ENCODE measurements around the gene THADA.

THADA gene

GRCh38 chr2:43360137-43360536, 235.7 kb downstream of the THADA start:
- no peak for DNase-seq (ENCODE audit: extremely low read depth in 1 of 2, low read depth in 1 of 2)

- DNase-seq (ENCODE audit: extremely low read depth in 1 of 2, low read depth in 1 of 2) = no peak
Measured at GRCh38 chr2:43358410-43359201, 237.2 kb downstream of the THADA start.

GRCh38 chr2:43356774-43357173, 239.1 kb downstream of the THADA start:
- no peak for DNase-seq (ENCODE audit: extremely low read depth in 1 of 2, low read depth in 1 of 2)

- no peak for DNase-seq (ENCODE audit: extremely low read depth in 1 of 2, low read depth in 1 of 2)
Measured at GRCh38 chr2:43355399-43355798, 240.4 kb downstream of the THADA start.

GRCh38 chr2:43349904-43350303, 245.9 kb downstream of the THADA start:
- DNase-seq (ENCODE audit: extremely low read depth in 1 of 2, low read depth in 1 of 2) = no peak

- DNase-seq (ENCODE audit: extremely low read depth in 1 of 2, low read depth in 1 of 2) = no peak
Measured at GRCh38 chr2:43348908-43349661, 246.8 kb downstream of the THADA start.

GRCh38 chr2:43347746-43348145, 248.1 kb downstream of the THADA start:
- no peak for DNase-seq (ENCODE audit: extremely low read depth in 1 of 2, low read depth in 1 of 2)

- no peak for DNase-seq (ENCODE audit: extremely low read depth in 1 of 2, low read depth in 1 of 2)
Measured at GRCh38 chr2:43346602-43347567, 249.0 kb downstream of the THADA start.

- no peak for DNase-seq (ENCODE audit: extremely low read depth in 1 of 2, low read depth in 1 of 2)
Measured at GRCh38 chr2:43345872-43346271, 250.0 kb downstream of the THADA start.

GRCh38 chr2:43345391-43345813, 250.4 kb downstream of the THADA start:
- DNase-seq (ENCODE audit: extremely low read depth in 1 of 2, low read depth in 1 of 2) = no peak

GRCh38 chr2:43344868-43345373, 250.9 kb downstream of the THADA start:
- DNase-seq (ENCODE audit: extremely low read depth in 1 of 2, low read depth in 1 of 2) = no peak

GRCh38 chr2:43343573-43344304, 252.1 kb downstream of the THADA start:
- no peak for DNase-seq (ENCODE audit: extremely low read depth in 1 of 2, low read depth in 1 of 2)

GRCh38 chr2:43341959-43342757, 253.7 kb downstream of the THADA start:
- DNase-seq (ENCODE audit: extremely low read depth in 1 of 2, low read depth in 1 of 2) = no peak

GRCh38 chr2:43340945-43341356, 254.9 kb downstream of the THADA start:
- DNase-seq (ENCODE audit: extremely low read depth in 1 of 2, low read depth in 1 of 2) = no peak

GRCh38 chr2:43340066-43340465, 255.8 kb downstream of the THADA start:
- no peak for DNase-seq (ENCODE audit: extremely low read depth in 1 of 2, low read depth in 1 of 2)

- DNase-seq (ENCODE audit: extremely low read depth in 1 of 2, low read depth in 1 of 2) = no peak
Measured at GRCh38 chr2:43333656-43334144, 262.1 kb downstream of the THADA start.

- DNase-seq (ENCODE audit: extremely low read depth in 1 of 2, low read depth in 1 of 2) = no peak
Measured at GRCh38 chr2:43333101-43333655, 262.7 kb downstream of the THADA start.

- DNase-seq (ENCODE audit: extremely low read depth in 1 of 2, low read depth in 1 of 2) = no peak
Measured at GRCh38 chr2:43332653-43333052, 263.2 kb downstream of the THADA start.

GRCh38 chr2:43331422-43331821, 264.4 kb downstream of the THADA start:
- DNase-seq (ENCODE audit: extremely low read depth in 1 of 2, low read depth in 1 of 2) = no peak

All from activated CD8-positive, alpha-beta memory T cell treated with anti-CD3 and anti-CD28 coated beads for 1 hour (primary cell).